Neural progenitor cell (in vitro differentiated cells): ENCODE data around the gene EVC. TPM values are rescaled to one million over a fixed set of nuclear protein-coding genes. Genes with fewer than 3 reads are reported as not detected.

Experiments used
- DNase-seq: peaks from one replicate; pipeline ENCODE4 v3.0.0-alpha.2; 2016; ENCODE audit warnings: low spot score
- H2AFZ ChIP-seq: fragments of 200-600 bp; sonication (generic); replicated peaks from 2 replicates; pipeline ENCODE4 v1.6.1; 2016; ENCODE audit warnings: antibody characterized with exemption
- H3F3A ChIP-seq: fragments of 200-600 bp; sonication (generic); 2 replicates; pipeline ENCODE4 v1.6.1; 2016; ENCODE audit warnings: antibody characterized with exemption, low read depth
- H3K27ac ChIP-seq: fragments of 200-600 bp; sonication (generic); 2 replicates; pipeline ENCODE4 v1.5.1; 2016; ENCODE audit warnings: mild to moderate bottlenecking
- H3K27me3 ChIP-seq: fragments of 200-600 bp; sonication (generic); 2 replicates; pipeline ENCODE4 v1.6.1; 2016; ENCODE audit warnings: mild to moderate bottlenecking, moderate library complexity
- H3K36me3 ChIP-seq: fragments of 200-600 bp; sonication (generic); 2 replicates; pipeline ENCODE4 v1.5.1; 2016
- H3K4me1 ChIP-seq: fragments of 200-600 bp; sonication (generic); 2 replicates; pipeline ENCODE4 v1.6.1; 2016; ENCODE audit warnings: mixed run types
- H3K4me2 ChIP-seq: fragments of 200-600 bp; sonication (generic); 2 replicates; pipeline ENCODE4 v1.6.1; 2016
- H3K4me3 ChIP-seq: fragments of 200-600 bp; sonication (generic); 2 replicates; pipeline ENCODE4 v1.5.1; 2016
- H3K79me2 ChIP-seq: fragments of 200-600 bp; sonication (generic); 2 replicates; pipeline ENCODE4 v1.6.1; 2016; ENCODE audit warnings: low read depth
- H3K9ac ChIP-seq: fragments of 200-600 bp; sonication (generic); 2 replicates; pipeline ENCODE4 v1.6.1; 2016
- H3K9me3 ChIP-seq: fragments of 200-600 bp; sonication (generic); 2 replicates; pipeline ENCODE4 v1.5.1; 2016; ENCODE audit warnings: low read depth
- H4K20me1 ChIP-seq: fragments of 200-600 bp; sonication (generic); 2 replicates; pipeline ENCODE4 v1.6.1; 2016; ENCODE audit warnings: low read depth
- H3K27ac Mint-ChIP-seq: 3 replicates; pipeline ENCODE4 v1.8.0; 2021; ENCODE audit warnings: mixed read lengths
- H3K27me3 Mint-ChIP-seq: 2 replicates; pipeline ENCODE4 v1.8.0; 2022; ENCODE audit warnings: low read depth, mild to moderate bottlenecking, inconsistent platforms, moderate library complexity, mixed read lengths; ENCODE audit not compliant: insufficient read depth
- H3K36me3 Mint-ChIP-seq: 3 replicates; pipeline ENCODE4 v1.8.0; 2021; ENCODE audit warnings: mixed read lengths
- H3K4me1 Mint-ChIP-seq: 3 replicates; pipeline ENCODE4 v1.8.0; 2021; ENCODE audit warnings: mixed read lengths
- H3K4me3 Mint-ChIP-seq: 3 replicates; pipeline ENCODE4 v1.8.0; 2021; ENCODE audit warnings: mild to moderate bottlenecking, moderate library complexity, mixed read lengths
- H3K9me3 Mint-ChIP-seq: 3 replicates; pipeline ENCODE4 v1.8.0; 2020; ENCODE audit warnings: mixed read lengths
- CTCF ChIP-seq: fragments of 200-600 bp; sonication (generic); IDR thresholded peaks from 2 replicates; pipeline ENCODE4 v1.5.1; 2017; ENCODE audit warnings: antibody characterized with exemption, mild to moderate bottlenecking
- EZH2 ChIP-seq: fragments of 200-600 bp; sonication (generic); IDR thresholded peaks from 2 replicates; pipeline ENCODE4 v1.6.1; 2017; ENCODE audit warnings: antibody characterized with exemption, mild to moderate bottlenecking, moderate library complexity
- EZH2phosphoT487 ChIP-seq: fragments of 200-600 bp; sonication (generic); IDR thresholded peaks from 2 replicates; pipeline ENCODE4 v1.6.1; 2017; ENCODE audit warnings: antibody characterized with exemption
- total RNA-seq: library from RNA; depleted of rRNA; stranded (reverse); fragments of >200 nt; gene quantifications from 2 replicates; pipeline ENCODE4 v1.2.3, GENCODE V29; 2015; ENCODE audit warnings: low replicate concordance

EVC gene
- total RNA-seq, 1 donor from 2014 or later = 3.6 TPM

- TF ChIP-seq EZH2phosphoT487 (no peak), CTCF (no peak), EZH2 (no peak)
- H3K27ac Mint-ChIP-seq = no peak overlapping the region
These were observed 59.0 kb downstream of the EVC start for GRCh38 chr4:5770051-5770450.

GRCh38 chr4:5772528-5773270 lies 61.7 kb downstream of the EVC start:
- Mint-ChIP-seq H3K9me3 (peaks cover 35% of the 10 kb centered on the region), H3K27me3 (peaks cover 4% of the 10 kb centered on the region), H3K4me1 (no peaks in the 10 kb centered on the region), H3K4me3 (no peak overlapping the region), H3K27ac (no peak overlapping the region), H3K36me3 (peaks cover 43% of the 10 kb centered on the region)
- TF ChIP-seq CTCF = no peak
- no peak for TF ChIP-seq EZH2phosphoT487
- no peak for TF ChIP-seq EZH2
- Histone ChIP-seq H3K27me3 (no peaks in the 10 kb centered on the region), H4K20me1 (no peaks in the 10 kb centered on the region), H3K27ac (no peak overlapping the region), H3K4me1 (no peaks in the 10 kb centered on the region), H3K4me3 (no peak overlapping the region), H3K36me3 (peaks cover 11% of the 10 kb centered on the region), H3K9me3 (peaks cover 19% of the 10 kb centered on the region), H2AFZ (no peak overlapping the region), H3K79me2 (no peaks in the 10 kb centered on the region), H3K9ac (no peak overlapping the region), H3K4me2 (no peak overlapping the region), H3F3A (peaks cover 11% of the 10 kb centered on the region)
- no peak for DNase-seq

More at GRCh38 chr4:5770051-5770450, 59.0 kb downstream of the EVC start:
- Histone ChIP-seq H3K79me2 (no peaks in the 10 kb centered on the region), H3K4me1 (no peaks in the 10 kb centered on the region), H2AFZ (no peak overlapping the region), H3K9me3 (no peaks in the 10 kb centered on the region), H4K20me1 (no peaks in the 10 kb centered on the region), H3K4me2 (no peak overlapping the region), H3F3A (peaks cover 11% of the 10 kb centered on the region), H3K9ac (no peak overlapping the region), H3K27me3 (no peaks in the 10 kb centered on the region), H3K36me3 (no peaks in the 10 kb centered on the region), H3K4me3 (no peak overlapping the region), H3K27ac (no peak overlapping the region)
- Mint-ChIP-seq H3K9me3 (peaks cover 16% of the 10 kb centered on the region), H3K27me3 (peaks cover 4% of the 10 kb centered on the region), H3K4me3 (no peak overlapping the region), H3K36me3 (peaks cover 29% of the 10 kb centered on the region), H3K4me1 (no peaks in the 10 kb centered on the region)
- DNase-seq = no peak

GRCh38 chr4:5773271-5773555 lies 62.2 kb downstream of the EVC start:
- Mint-ChIP-seq H3K4me3 (no peak overlapping the region), H3K4me1 (no peaks in the 10 kb centered on the region), H3K27ac (no peak overlapping the region), H3K9me3 (peaks cover 30% of the 10 kb centered on the region), H3K36me3 (peaks cover 38% of the 10 kb centered on the region), H3K27me3 (peaks cover 4% of the 10 kb centered on the region)
- H2AFZ ChIP-seq = no peak overlapping the region
- peaks cover 11% of the 10 kb centered on the region for H3K36me3 ChIP-seq
- H3K27me3 ChIP-seq = no peaks in the 10 kb centered on the region
- H3K4me2 ChIP-seq = no peak overlapping the region
- H3K4me3 ChIP-seq = no peak overlapping the region
- no peak overlapping the region for H3K27ac ChIP-seq
- no peaks in the 10 kb centered on the region for H3K79me2 ChIP-seq
- no peaks in the 10 kb centered on the region for H3K4me1 ChIP-seq
- H3K9ac ChIP-seq = no peak overlapping the region
- TF ChIP-seq CTCF = no peak
- no peak for TF ChIP-seq EZH2phosphoT487
- TF ChIP-seq EZH2 = no peak
- H3K9me3 ChIP-seq = peaks cover 19% of the 10 kb centered on the region
- H3F3A ChIP-seq = peaks cover 11% of the 10 kb centered on the region
- DNase-seq = no peak
- H4K20me1 ChIP-seq = no peaks in the 10 kb centered on the region
